Activated CD8-positive, alpha-beta memory T cell treated with anti-CD3 and anti-CD28 coated beads for 36 hours (primary cell): ENCODE data around the gene CYSLTR2. TPM values are rescaled to one million over a fixed set of nuclear protein-coding genes. Genes with fewer than 3 reads are reported as not detected.

Experiments used
- total RNA-seq, 2 experiments: library from RNA; stranded (reverse); gene quantifications; one replicate each; pipeline ENCODE4 v1.2.3, GENCODE V29; 2021

CYSLTR2 gene
- total RNA-seq, 2 experiments from 2014 or later: 1.1 to 1.2 TPM

Other genes with a start within 250 kb of the CYSLTR2 start
- gene LPAR6, start 240.8 kb upstream of the CYSLTR2 start, total RNA-seq: 1 to 10 TPM; 5.0 to 5.3 TPM
- gene RCBTB2, start 120.8 kb upstream of the CYSLTR2 start, total RNA-seq: 1 to 10 TPM; 2.7 to 3.0 TPM